ENCODE results near the gene FBH1.

FBH1 gene

DNA sequence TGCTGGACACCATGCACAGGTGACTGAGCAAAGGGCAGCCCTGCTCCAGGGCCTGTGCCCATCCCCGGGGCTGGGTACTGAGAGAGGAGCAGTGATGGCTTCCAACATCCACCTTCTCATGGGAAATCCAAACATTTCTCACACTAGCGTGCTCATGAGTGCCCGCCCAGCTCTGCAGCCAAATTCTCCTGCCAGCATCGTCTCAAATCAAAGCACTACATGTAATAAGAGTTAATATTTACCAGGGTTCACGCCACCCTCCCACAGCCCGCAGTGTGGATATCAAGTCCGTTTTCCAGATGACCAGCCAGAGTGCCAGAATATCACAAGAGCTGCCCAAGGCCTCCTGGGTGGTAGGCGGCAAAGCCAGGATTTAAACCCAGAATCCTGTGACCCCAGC is 75.2 kb downstream of the FBH1 start:
- TF ChIP-seq MYC (IDR thresholded peaks at IDR 0.05; ENCODE audit: low read depth, low read length) (no peak), MAX (IDR thresholded peaks at IDR 0.05; ENCODE audit: low read depth, low read length) (no peak), POLR2A (IDR thresholded peaks at IDR 0.05; ENCODE audit: extremely low read depth, insufficient read length) (no peak), CTCF (IDR thresholded peaks at IDR 0.05; ENCODE audit: low read depth, low read length) (no peak)
- no peak overlapping the region for H3K4me3 ChIP-seq (ENCODE audit: low read depth, low read length)
- DNase-seq (ENCODE audit: low read depth), result no peak

DNA sequence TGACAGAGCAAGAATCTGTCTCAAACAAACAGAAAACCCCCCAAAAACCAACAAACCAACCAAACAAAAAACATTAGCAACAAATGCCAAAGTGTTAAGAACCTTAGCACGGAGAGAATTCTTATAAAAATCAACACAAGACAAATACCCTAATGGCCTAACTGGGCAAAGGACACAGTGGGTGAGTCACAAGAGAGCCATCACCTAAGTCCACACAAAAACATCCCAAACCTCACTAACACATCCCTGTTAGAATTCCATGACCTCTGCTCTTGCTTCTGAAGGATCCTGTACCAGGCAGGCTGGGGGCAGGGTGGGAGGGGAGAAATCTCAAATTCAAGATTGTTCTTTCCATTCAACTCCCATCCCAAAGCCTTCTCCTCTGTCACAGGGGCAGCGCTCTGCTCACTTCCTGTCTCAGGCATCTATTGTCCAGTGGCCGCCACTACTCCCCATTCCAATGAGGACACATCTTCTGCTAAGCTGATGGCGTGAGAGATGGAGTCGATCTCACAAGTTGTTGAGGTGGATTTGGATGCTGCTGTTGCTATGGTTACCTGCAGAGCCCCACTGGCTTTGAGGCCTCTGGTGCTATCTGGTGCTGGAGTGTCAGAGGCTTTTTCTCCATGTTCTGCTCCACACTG is 78.1 kb downstream of the FBH1 start:
- no peak overlapping the region for H3K4me3 ChIP-seq (ENCODE audit: low read depth, low read length)
- no peak for DNase-seq (ENCODE audit: low read depth)
- TF ChIP-seq MAX (IDR thresholded peaks at IDR 0.05; ENCODE audit: low read depth, low read length), result no peak
- no peak for TF ChIP-seq POLR2A (IDR thresholded peaks at IDR 0.05; ENCODE audit: extremely low read depth, insufficient read length)
- TF ChIP-seq MYC (IDR thresholded peaks at IDR 0.05; ENCODE audit: low read depth, low read length), result no peak
- TF ChIP-seq CTCF (IDR thresholded peaks at IDR 0.05; ENCODE audit: low read depth, low read length), result no peak

DNA sequence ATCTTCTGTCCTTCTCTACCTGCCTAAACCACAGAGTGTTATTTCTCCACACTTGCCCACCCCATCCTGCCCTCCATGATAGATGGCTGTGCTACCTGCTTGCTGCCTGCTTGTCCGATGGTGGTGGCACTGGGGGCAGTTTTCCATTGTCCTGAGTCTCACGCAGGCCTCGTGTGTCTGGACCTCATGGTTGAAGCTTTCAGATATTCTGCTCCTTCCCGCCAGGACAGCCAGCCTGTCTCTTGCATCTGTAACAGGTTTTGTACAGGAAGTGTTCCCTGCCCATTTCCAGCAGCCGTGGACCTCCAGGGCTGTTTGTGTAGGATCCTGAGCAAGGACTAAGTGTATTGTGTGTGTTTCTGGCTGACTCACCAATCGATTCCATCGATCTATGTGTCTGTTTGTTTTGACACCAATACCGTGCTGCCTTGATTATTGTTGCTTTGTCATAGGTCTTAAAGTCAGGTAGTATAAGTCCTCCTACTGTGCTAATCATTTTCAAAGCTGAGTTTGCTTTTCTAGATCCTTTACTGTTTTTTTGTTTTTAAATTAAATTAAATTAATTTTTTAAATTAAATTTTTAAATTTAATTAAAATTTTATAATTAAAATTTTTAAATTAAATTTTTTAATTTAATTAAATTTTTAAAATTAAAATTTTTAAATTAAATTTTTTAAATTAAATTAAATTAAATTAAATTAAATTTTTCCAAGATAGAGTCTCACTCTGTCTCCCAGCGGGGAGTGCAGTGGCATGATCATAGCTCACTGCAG is 78.8 kb downstream of the FBH1 start:
- no peak overlapping the region for H3K4me3 ChIP-seq (ENCODE audit: low read depth, low read length)
- DNase-seq (ENCODE audit: low read depth), result no peak

DNA sequence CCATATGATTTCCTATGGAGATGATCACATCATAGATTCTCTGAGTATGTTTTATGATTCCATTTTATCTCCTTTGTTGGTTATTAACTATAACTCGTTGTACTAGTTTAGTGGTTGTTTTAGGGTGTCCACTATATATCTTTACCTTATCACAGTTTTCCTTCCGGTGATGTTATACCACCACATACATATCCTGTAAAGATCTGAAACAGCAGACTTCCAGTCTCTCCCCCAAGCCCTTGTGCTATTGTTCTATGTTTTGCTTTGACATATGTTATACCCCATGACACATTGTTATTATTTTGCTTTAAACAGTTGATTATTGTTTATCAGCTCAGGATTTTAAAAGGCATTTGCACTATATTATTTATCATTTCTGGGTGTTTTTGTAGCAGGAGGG is 80.0 kb downstream of the FBH1 start:
- TF ChIP-seq CTCF (IDR thresholded peaks at IDR 0.05; ENCODE audit: low read depth, low read length), result no peak
- no peak for TF ChIP-seq POLR2A (IDR thresholded peaks at IDR 0.05; ENCODE audit: extremely low read depth, insufficient read length)
- no peak for TF ChIP-seq MAX (IDR thresholded peaks at IDR 0.05; ENCODE audit: low read depth, low read length)
- no peak for TF ChIP-seq MYC (IDR thresholded peaks at IDR 0.05; ENCODE audit: low read depth, low read length)

More for the DNA sequence above, 78.8 kb downstream of the FBH1 start:
- TF ChIP-seq MYC (IDR thresholded peaks at IDR 0.05; ENCODE audit: low read depth, low read length) (no peak), CTCF (IDR thresholded peaks at IDR 0.05; ENCODE audit: low read depth, low read length) (no peak), POLR2A (IDR thresholded peaks at IDR 0.05; ENCODE audit: extremely low read depth, insufficient read length) (no peak), MAX (IDR thresholded peaks at IDR 0.05; ENCODE audit: low read depth, low read length) (no peak)

DNA sequence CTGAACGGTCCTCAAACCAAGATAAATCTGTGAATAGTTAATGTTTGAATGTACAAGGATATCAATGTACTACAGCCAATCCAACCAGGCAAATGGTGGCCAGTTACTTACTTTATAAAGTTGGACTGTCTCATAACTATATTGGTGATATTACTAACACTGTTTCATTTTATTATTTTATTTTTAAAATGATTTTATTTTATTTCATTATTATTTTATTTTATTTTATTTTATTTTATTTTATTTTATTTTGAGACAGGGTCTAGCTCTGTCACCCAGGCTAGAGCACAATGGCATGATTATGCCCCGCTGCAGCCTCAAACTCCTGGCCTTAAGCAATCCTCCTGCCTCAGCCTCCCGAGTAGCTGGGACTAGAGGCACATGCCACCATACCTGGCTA is 80.5 kb downstream of the FBH1 start:
- H3K4me3 ChIP-seq (ENCODE audit: low read depth, low read length), result no peak overlapping the region
- no peak for TF ChIP-seq MYC (IDR thresholded peaks at IDR 0.05; ENCODE audit: low read depth, low read length)
- TF ChIP-seq CTCF (IDR thresholded peaks at IDR 0.05; ENCODE audit: low read depth, low read length), result no peak
- no peak for TF ChIP-seq MAX (IDR thresholded peaks at IDR 0.05; ENCODE audit: low read depth, low read length)
- no peak for DNase-seq (ENCODE audit: low read depth)

More for the DNA sequence above, 80.0 kb downstream of the FBH1 start:
- H3K4me3 ChIP-seq (ENCODE audit: low read depth, low read length), result no peak overlapping the region
- no peak for DNase-seq (ENCODE audit: low read depth)

Measured in NB4 (cell line).